Cardiac fibroblast (primary cell): Measurements from ENCODE around the gene OAF.
"Not testable (repeated sequence)": the region's sequence is repeated elsewhere in the genome, so short reads cannot be mapped to it uniquely, and the experiment has no call there.

ENCODE experiments used
- DNase-seq, 2 donors: peaks; one replicate each; pipeline versions ENCODE4 v3.0.0 to v3.0.0-alpha.2; 2010; ENCODE audit warnings: low read depth in 2 of 2
- H3K4me3 ChIP-seq, 2 donors: replicated peaks in 1 of 2; 1 replicate in 1 of 2; 2 replicates in 1 of 2; pipeline ENCODE4 v1.5.1; 2011; ENCODE audit warnings: low read depth in 2 of 2, low read length in 2 of 2, mild to moderate bottlenecking in 2 of 2, moderate library complexity in 1 of 2
- CTCF ChIP-seq: IDR thresholded peaks from one replicate; pipeline ENCODE4 v1.5.1; 2011; ENCODE audit warnings: low read depth, mild to moderate bottlenecking, low read length, inconsistent platforms

Gene OAF

GRCh38 chr11:120179057-120179672, 31.7 kb upstream of the OAF start:
- no peak overlapping the region for H3K4me3 ChIP-seq
- no peak for DNase-seq
- no peak for TF ChIP-seq CTCF

- not testable (repeated sequence) for H3K4me3 ChIP-seq, DNase-seq
Measured at GRCh38 chr11:120180063-120180462, 30.8 kb upstream of the OAF start.

GRCh38 chr11:120180551-120181232, 30.1 kb upstream of the OAF start:
- DNase-seq = peak; percentile 56 to 79
- peak; percentile 43 for TF ChIP-seq CTCF
- H3K4me3 ChIP-seq = no peak overlapping the region

GRCh38 chr11:120181376-120181975, 29.4 kb upstream of the OAF start:
- TF ChIP-seq CTCF = no peak
- no peak for DNase-seq
- H3K4me3 ChIP-seq = no peak overlapping the region

- no peak overlapping the region for H3K4me3 ChIP-seq
- no peak for TF ChIP-seq CTCF
- no peak for DNase-seq
Measured at GRCh38 chr11:120182372-120182771, 28.5 kb upstream of the OAF start.

GRCh38 chr11:120182790-120183491, 27.9 kb upstream of the OAF start:
- no peak overlapping the region for H3K4me3 ChIP-seq
- peak; percentile 37 to 45 for DNase-seq
- TF ChIP-seq CTCF = peak; percentile 44

- no peak overlapping the region for H3K4me3 ChIP-seq
- TF ChIP-seq CTCF = no peak
Measured at GRCh38 chr11:120183701-120184141, 27.1 kb upstream of the OAF start.

More at GRCh38 chr11:120183701-120184141, 27.1 kb upstream of the OAF start:
- no peak for DNase-seq
